HG03342 (cell line): Measurements from ENCODE around the gene RAD51B.

ENCODE experiments used
- ATAC-seq: cut with Tn5 transposase; IDR thresholded peaks from one replicate; pipeline ENCODE4 v1.9.1; 2021; ENCODE audit warnings: mild to moderate bottlenecking, moderate library complexity; ENCODE audit not compliant: unreplicated experiment

The RAD51B gene

GRCh38 chr14:68716698-68717097 lies 897.1 kb downstream of the RAD51B start:
- ATAC-seq, result no peak

- ATAC-seq, result no peak
Observed at GRCh38 chr14:68718023-68718990, 898.7 kb downstream of the RAD51B start.

DNA sequence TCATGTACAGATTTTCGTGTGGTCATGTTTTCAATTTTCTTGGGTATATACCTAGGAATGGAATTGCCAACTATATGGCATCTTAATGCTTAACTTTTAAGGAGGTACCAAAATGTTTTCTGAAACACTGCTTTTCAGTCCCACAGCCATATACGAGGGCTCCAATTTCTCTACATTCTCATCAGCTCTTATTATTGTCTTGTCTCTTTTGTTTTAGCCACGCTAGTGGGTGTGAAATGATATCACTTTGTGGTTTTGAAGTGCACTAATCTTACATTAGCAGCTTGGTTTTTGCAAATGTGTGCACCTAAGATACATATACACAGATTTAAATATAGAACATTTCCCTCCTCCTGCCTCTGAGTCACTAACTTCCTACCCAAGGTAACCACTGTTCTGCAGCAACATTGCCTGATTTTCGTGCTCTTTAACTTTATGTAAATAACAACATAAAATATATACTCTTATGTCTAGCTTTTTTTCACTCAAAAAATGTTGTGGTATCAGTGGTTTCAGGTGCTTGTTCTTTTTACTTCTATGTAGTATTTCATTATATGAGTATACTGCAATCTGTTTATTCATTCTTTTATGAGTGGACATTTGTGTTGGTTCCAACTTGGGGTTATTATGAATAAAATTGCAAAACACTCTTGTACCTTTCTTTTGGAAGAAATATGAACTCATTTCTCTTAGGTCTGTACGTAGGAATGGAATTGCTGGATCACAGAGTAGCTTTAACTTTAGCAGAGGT lies 900.2 kb downstream of the RAD51B start:
- no peak for ATAC-seq

DNA sequence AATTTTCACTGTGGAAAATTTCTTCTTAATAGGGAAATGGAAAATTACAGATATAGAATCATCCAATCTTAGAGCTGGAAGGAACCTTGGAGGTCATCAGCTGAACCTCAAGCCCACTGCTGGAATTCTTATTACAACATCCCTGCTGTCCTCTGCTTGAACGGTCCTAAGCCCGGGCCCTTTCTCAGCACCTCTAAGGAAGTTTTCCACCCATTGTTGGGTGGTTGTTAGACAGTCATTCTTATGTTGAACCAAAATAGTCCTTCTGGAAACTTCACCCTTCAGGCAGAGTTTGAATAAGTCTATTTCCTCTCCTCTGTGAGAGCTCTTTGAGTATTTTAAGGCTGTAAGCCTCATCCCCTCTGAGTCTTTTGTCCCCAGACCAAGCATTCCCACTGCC lies 902.6 kb downstream of the RAD51B start:
- ATAC-seq, result no peak

DNA sequence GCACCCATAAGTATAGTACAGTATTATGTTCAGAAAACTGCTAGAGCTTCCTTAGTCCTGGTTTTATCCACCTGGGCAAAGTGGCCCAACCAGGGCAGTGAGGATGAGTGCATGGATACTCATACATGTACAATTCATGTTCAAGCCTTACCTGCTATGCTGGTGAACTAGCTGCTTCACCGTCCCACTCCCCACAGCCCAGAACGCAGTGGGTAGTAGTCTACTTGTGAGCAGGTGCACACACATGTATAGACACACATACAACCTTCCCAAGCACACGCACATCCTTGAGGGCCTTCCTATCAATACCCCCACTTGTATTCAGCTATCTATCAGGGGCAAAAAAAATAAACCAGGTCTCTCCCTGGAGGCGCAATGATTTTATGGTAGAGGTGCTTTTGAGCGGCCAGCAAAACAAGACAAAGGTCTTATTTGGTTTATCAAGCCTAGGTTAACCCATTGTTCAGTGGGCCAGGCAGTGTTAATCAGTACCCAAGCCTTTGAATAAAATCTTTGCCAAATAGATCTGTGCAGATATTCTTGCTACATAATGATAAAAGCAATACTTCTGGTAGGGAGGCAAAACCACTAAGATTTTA lies 903.5 kb downstream of the RAD51B start:
- no peak for ATAC-seq

DNA sequence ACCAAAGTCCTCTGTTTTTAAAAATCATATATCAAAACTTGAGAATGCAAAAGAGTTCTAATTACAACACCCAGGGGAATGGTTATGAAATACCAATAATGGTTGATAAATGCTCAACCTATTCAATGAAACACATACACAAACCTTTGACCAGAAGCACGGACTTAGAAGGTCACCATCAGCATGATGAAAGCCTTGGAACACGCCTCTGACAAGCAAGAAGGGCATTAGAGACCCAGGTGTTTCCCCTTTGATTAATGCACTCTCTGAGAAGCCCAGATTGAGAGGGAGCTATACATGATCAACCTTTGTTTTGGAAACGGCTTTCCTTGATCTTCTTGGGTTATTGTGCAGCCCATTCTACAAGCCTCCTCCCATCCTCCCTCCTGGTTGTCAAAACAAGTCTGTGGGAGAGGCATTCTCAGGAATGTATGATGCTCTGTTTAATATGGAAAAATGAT lies 904.3 kb downstream of the RAD51B start:
- no peak for ATAC-seq

DNA sequence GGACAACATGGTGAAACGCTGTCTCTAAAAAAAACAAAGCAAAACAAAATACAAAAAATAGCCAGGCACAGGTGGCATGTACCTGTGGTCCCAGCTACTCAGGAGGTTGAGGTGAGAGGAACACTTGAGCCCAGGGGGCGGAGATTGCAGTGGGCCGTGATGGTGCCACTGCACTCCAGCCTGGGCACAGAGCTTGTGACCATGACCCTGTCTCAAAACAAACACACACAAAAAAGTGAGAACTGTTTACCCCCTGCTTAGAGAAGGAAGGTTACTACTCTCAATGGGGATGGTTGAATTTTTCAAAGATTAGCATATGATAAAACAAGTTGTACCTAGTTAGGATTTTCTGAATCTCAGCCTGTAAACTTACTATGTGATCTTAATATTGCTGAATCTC lies 905.3 kb downstream of the RAD51B start:
- ATAC-seq, result no peak

- no peak for ATAC-seq
Observed at GRCh38 chr14:68726093-68726695, 906.6 kb downstream of the RAD51B start.

- ATAC-seq, result no peak
Observed at GRCh38 chr14:68727315-68728047, 907.9 kb downstream of the RAD51B start.

GRCh38 chr14:68728342-68729106 lies 908.9 kb downstream of the RAD51B start:
- ATAC-seq, result no peak

DNA sequence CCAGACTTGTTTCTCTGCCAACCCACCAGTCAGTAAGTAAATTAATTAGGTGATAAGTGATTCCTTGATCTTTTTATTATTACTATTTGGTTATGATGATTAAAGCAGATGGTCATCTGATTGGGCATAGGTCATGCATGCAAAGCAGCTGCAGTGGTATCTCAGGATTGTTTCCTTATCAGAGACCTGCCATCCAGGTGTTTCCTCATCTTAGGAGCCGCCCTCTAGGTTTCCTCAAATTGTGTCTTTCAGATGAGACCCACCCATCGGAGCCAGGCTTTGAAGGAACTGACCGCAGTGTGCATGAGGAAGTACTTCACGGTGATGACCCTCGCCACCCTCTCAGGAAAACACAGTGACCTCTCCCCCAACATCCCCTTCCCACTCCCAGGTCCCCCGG lies 910.0 kb downstream of the RAD51B start:
- ATAC-seq, result no peak

DNA sequence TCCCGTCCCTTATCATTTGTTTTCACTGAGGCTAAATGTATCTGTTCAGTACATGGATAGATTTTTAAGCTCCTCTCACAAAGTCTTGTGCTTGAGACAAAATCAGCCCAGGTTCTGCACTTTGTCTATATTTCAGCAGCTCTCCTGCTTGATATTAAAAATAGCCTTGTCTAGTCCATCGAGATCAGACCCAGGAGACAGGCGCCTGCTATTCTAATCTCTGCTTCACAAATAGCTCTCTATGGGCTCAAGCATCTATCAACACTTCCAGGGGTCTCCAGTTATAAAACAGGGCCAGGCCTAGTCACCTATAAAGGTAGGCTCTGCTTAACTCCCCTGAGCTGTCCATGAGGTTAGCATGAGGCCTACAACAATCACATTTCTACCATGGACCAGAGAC lies 910.8 kb downstream of the RAD51B start:
- ATAC-seq, result no peak

GRCh38 chr14:68730811-68731425 lies 911.3 kb downstream of the RAD51B start:
- ATAC-seq, result no peak

GRCh38 chr14:68733086-68733914 lies 913.7 kb downstream of the RAD51B start:
- no peak for ATAC-seq

- ATAC-seq, result peak; percentile 54
Observed at GRCh38 chr14:68734231-68734732, 914.7 kb downstream of the RAD51B start.

DNA sequence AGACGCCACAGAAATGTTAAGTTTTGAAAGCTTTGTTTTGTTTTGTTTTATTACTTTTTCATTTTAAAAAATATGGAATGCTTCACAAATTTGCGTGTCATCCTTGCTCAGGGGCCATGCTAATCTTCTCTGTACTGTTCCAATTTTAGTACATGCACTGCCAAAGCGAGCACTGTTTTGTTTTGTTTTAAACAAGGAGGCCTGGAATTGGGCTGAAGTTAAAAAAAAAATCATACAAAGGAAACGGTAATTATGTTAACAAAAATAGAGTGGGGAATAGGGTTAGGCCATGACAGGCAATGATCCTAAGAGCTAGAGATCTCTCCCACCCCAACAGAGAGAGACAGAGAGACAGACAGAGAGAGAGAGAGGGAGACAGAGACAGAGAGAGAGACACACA lies 916.3 kb downstream of the RAD51B start:
- ATAC-seq, result no peak

GRCh38 chr14:68736471-68736871 lies 916.9 kb downstream of the RAD51B start:
- ATAC-seq, result no peak

DNA sequence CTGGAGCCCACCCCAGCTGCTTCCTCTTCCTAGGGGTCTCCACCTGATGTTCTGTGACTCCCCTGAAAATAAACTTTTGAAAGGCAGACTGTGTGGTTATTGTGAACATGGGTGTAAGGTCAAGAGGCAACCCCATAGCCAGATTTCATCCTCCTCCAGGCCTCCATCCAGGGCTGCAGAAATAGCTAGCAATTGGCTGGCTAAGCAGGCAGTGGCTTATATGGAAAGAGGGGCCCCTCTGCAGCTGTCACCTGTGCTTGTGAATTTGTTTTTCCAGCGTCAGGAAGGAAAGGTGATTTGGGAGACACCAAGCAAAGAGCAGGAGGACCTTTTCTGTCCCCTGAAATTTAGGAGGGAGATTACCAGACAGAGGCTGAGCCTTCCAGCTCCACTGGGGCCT lies 917.5 kb downstream of the RAD51B start:
- no peak for ATAC-seq
